NCI-H69 (cell line): ENCODE results near the gene LMBRD1.

Experiments used
- DNase-seq: peaks from one replicate; lab custom pipeline; 2025; lab: John Stamatoyannopoulos, UW

LMBRD1 gene

GRCh38 chr6:69631552-69632346 lies 165.1 kb downstream of the LMBRD1 start:
- no peak for DNase-seq

- DNase-seq, result no peak
Measured at GRCh38 chr6:69630767-69631166, 166.0 kb downstream of the LMBRD1 start.

GRCh38 chr6:69627625-69628024 lies 169.2 kb downstream of the LMBRD1 start:
- no peak for DNase-seq

GRCh38 chr6:69624944-69625343 lies 171.9 kb downstream of the LMBRD1 start:
- DNase-seq, result no peak
